ENCODE data around the gene CPD.

DNA sequence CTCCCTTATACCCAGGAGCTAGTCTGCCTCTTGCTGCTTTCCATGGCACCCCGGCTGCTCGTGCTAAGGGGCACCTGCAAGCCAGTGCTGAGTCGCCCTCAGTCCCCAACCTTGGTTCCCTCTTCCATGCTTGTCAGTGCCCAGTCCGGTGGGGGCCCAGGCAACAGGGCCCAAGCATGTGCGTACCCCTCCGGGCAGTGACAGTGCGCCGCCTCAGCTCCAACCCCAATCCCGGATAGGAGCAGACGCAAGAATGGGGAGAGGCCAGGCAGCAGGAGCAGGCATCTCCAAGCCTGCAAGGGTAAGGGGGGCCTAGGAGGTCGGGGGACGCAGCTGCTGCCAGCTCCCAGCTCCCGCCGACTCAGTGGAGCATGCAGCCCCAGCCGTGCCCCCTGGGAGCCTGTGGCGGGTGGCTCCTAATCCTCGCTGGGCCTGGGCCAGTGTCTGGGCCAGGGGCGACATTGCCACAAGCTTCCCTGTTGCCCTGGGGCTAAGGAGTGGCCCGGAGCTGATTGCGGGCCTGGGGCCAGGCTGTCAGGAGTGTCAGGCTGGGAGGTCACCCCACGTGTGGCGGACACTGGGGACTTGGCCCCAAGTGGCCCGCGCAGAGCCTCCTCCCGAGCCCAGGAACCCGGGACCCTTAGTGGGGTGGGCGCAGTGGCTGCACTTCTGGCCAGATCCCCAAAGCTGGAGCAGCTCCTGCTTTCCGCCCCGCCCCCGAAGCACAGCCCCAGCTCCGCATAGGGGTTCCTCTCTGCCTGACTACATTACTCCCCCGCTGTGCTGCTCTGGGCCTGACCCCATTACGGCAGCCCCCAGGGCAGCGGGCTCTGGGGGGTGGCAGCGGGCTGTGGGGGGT is 9.8 kb downstream of the CPD start:
- TF ChIP-seq GATA2 (IDR thresholded peaks at IDR 0.05; ENCODE audit: low read depth, low read length), result no peak
- TF ChIP-seq GATA3 (IDR thresholded peaks at IDR 0.05; ENCODE audit: low read depth, low read length), result no peak
